NB4 (cell line): ENCODE measurements around the gene KSR1.

Experiments
- CTCF ChIP-seq: IDR thresholded peaks from one replicate; pipeline ENCODE4 v1.5.1; 2012; ENCODE audit warnings: low read depth, low read length
- MAX ChIP-seq: IDR thresholded peaks from 2 replicates; pipeline ENCODE4 v1.6.1; 2011; ENCODE audit warnings: low read depth, low read length
- MYC ChIP-seq: IDR thresholded peaks from 2 replicates; pipeline ENCODE4 v1.6.1; 2011; ENCODE audit warnings: low read depth, low read length
- POLR2A ChIP-seq: IDR thresholded peaks from 2 replicates; pipeline ENCODE4 v1.6.1; 2011; ENCODE audit warnings: mild to moderate bottlenecking; ENCODE audit not compliant: insufficient read length; ENCODE audit errors: extremely low read depth

GRCh38 chr17:27555339-27555738 lies 99.1 kb downstream of the KSR1 start:
- TF ChIP-seq CTCF (no peak), POLR2A (no peak), MAX (no peak), MYC (no peak)
